Lower lobe of right lung (tissue), 2 donors: ENCODE measurements around the gene STK33. TPM values are rescaled to one million over a fixed set of nuclear protein-coding genes. Genes with fewer than 3 reads are reported as not detected.

Source experiments
- ATAC-seq, 2 donors: fragments of 200-7000 bp; cut with Tn5 transposase; one replicate each; pipeline ENCODE4 v1.9.1; 2020 to 2022; ENCODE audit warnings: mild to moderate bottlenecking in 2 of 2, moderate library complexity in 2 of 2
- DNase-seq: peaks from one replicate; pipeline ENCODE4 v3.0.0-alpha.2; 2020
- H3K27ac ChIP-seq: fragments of 200-600 bp; one replicate; pipeline ENCODE4 v1.8.0; 2022
- H3K27me3 ChIP-seq: fragments of 200-600 bp; one replicate; pipeline ENCODE4 v1.8.0; 2022; ENCODE audit warnings: low read depth
- H3K36me3 ChIP-seq: fragments of 200-600 bp; one replicate; pipeline ENCODE4 v1.8.0; 2022; ENCODE audit warnings: mild to moderate bottlenecking
- H3K4me1 ChIP-seq: fragments of 200-600 bp; one replicate; pipeline ENCODE4 v1.8.0; 2022
- H3K4me3 ChIP-seq: fragments of 200-600 bp; one replicate; pipeline ENCODE4 v1.8.0; 2022; ENCODE audit warnings: mild to moderate bottlenecking
- H3K9me3 ChIP-seq: fragments of 200-600 bp; one replicate; pipeline ENCODE4 v1.8.0; 2022
- intact Hi-C: fragments of 100-400 bp; cut with DNase I; formaldehyde crosslinking; loops from one replicate; pipeline ENCODE4 v1.11.0; 2022
- total RNA-seq: library from RNA; stranded (reverse); fragmentation: NEBNext Ultra II Directional; extraction: Animal tissue kit (Norgen Biotek cat#: 25700); gene quantifications from one replicate; pipeline ENCODE4 v1.2.1, GENCODE V29; 2021
- TF ChIP-seq, protein P1 (sequence below): fragments of 200-600 bp; IDR thresholded peaks from one replicate; pipeline ENCODE4 v1.8.0; 2022; ENCODE audit warnings: antibody characterized with exemption, mild to moderate bottlenecking
- donor health status: DM: no; HTN: yes; CAD: no; lungs with severe emphysema.

Gene STK33
- total RNA-seq, 1 donor from 2014 or later, result 17.3 TPM

GRCh38 chr11:8389029-8389996 is 204.7 kb downstream of the STK33 start:
- Histone ChIP-seq H3K27ac (peak overlapping the region; percentile 14), H3K27me3 (no peaks in the 10 kb centered on the region), H3K36me3 (no peaks in the 10 kb centered on the region), H3K4me1 (peaks cover 8% of the 10 kb centered on the region), H3K4me3 (peak overlapping the region; percentile 19), H3K9me3 (no peaks in the 10 kb centered on the region)
- ATAC-seq (peak; percentile 32 to 45), DNase-seq (no peak)
- TF ChIP-seq, protein P1, sequence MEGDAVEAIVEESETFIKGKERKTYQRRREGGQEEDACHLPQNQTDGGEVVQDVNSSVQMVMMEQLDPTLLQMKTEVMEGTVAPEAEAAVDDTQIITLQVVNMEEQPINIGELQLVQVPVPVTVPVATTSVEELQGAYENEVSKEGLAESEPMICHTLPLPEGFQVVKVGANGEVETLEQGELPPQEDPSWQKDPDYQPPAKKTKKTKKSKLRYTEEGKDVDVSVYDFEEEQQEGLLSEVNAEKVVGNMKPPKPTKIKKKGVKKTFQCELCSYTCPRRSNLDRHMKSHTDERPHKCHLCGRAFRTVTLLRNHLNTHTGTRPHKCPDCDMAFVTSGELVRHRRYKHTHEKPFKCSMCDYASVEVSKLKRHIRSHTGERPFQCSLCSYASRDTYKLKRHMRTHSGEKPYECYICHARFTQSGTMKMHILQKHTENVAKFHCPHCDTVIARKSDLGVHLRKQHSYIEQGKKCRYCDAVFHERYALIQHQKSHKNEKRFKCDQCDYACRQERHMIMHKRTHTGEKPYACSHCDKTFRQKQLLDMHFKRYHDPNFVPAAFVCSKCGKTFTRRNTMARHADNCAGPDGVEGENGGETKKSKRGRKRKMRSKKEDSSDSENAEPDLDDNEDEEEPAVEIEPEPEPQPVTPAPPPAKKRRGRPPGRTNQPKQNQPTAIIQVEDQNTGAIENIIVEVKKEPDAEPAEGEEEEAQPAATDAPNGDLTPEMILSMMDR, result no peak
- intact Hi-C loops, result no loop called here

DNA sequence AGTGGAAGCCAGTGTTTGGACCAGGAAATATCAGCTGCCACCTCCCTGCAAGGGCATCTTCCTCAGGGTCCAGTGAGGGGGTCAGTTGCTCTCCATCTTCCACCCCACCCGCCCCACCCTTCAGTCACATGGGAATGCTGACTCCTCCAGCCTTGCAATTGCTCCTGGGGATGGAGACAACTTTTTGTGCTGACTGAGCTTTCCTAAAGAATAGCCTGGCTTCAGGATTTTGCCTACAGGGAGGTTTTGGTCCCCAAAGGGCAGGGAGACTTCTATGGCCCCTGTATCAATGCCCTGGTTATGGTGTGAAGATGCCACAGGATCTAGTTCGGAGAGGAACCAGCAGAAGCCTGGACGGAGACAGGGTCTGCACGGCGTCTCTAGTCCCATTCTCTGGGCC is 206.3 kb downstream of the STK33 start:
- Histone ChIP-seq H3K9me3 (no peaks in the 10 kb centered on the region), H3K27ac (no peak overlapping the region), H3K4me1 (peaks cover 8% of the 10 kb centered on the region), H3K36me3 (no peaks in the 10 kb centered on the region), H3K4me3 (no peak overlapping the region), H3K27me3 (no peaks in the 10 kb centered on the region)
- intact Hi-C loops, result no loop called here
- no peak for DNase-seq
- ATAC-seq, result no peak
- TF ChIP-seq, protein P1, result no peak

GRCh38 chr11:8387141-8387540 is 206.9 kb downstream of the STK33 start:
- TF ChIP-seq, protein P1, result no peak
- Histone ChIP-seq H3K27me3 (no peaks in the 10 kb centered on the region), H3K36me3 (no peaks in the 10 kb centered on the region), H3K4me1 (peaks cover 8% of the 10 kb centered on the region), H3K4me3 (no peak overlapping the region), H3K9me3 (no peaks in the 10 kb centered on the region), H3K27ac (no peak overlapping the region)
- intact Hi-C loops, result no loop called here
- no peak for ATAC-seq
- DNase-seq, result no peak

DNA sequence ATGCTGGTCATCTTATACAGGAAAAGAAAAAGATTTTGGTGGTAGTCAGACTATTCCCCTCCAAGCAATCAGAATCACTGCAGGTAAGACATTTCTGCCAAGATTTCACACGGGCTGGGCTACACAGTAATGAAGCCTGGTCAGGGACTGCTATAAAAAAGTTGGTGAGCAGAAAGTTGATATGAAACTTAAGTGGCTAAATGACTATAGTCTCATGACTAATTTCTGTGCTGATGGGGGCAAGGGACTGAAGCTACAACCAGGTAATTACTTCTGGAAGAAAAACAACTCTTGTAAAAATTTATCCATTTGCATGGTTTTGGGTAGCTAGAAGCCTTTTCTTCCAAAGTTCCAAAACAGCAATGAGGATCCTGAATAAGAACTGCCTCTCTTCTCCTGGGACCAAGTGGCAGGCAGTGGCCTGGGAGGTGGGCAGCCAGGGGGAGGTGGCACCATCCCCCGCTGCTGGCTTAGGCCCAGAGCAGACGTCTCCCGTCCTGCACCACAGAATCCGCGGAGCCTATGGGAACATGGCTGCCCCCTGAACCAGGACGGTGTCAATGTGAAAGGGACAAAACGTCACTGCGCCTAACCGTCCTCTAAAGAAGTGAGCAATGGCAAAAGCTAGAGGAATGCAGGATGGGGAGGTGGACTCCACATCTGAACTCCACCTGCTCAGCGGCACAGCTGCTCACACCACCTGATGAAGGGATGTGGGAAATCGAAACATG is 207.7 kb downstream of the STK33 start:
- Histone ChIP-seq H3K36me3 (no peaks in the 10 kb centered on the region), H3K9me3 (no peaks in the 10 kb centered on the region), H3K4me1 (peaks cover 8% of the 10 kb centered on the region), H3K27me3 (no peaks in the 10 kb centered on the region), H3K4me3 (no peak overlapping the region), H3K27ac (no peak overlapping the region)
- ATAC-seq (no peak), DNase-seq (no peak)
- intact Hi-C loops, result no loop called here
- TF ChIP-seq, protein P1, result no peak

GRCh38 chr11:8384199-8384821 is 209.7 kb downstream of the STK33 start:
- ATAC-seq (peak; percentile 80 to 92), DNase-seq (peak; percentile 67)
- TF ChIP-seq, protein P1, result no peak
- Histone ChIP-seq H3K36me3 (no peaks in the 10 kb centered on the region), H3K27me3 (no peaks in the 10 kb centered on the region), H3K9me3 (no peaks in the 10 kb centered on the region), H3K4me1 (peaks cover 4% of the 10 kb centered on the region), H3K27ac (no peak overlapping the region), H3K4me3 (no peak overlapping the region)
- intact Hi-C loops, result no loop called here
